Activated B cell treated with CpG ODN at 0.5 μM for 24 hours (primary cell): Measurements from ENCODE around the gene IFT74. TPM values are rescaled to one million over a fixed set of nuclear protein-coding genes. Genes with fewer than 3 reads are reported as not detected.
A peak's percentile ranks its signal among the peaks of the same experiment; 100 is the strongest.

Experiments used
- ATAC-seq: fragments of 200-7000 bp; cut with Tn5 transposase; one replicate; pipeline ENCODE4 v1.10.0; 2021; ENCODE audit warnings: low read depth, mild to moderate bottlenecking, moderate library complexity
- CTCF ChIA-PET: fragments of 350-600 bp; sonication (Branson Sonifier 250); formaldehyde crosslinking; loops from one replicate; lab custom pipeline; 2021; ENCODE audit warnings: antibody characterized with exemption; lab: Charles Lee
- POLR2A ChIA-PET: fragments of 350-600 bp; sonication (Branson Sonifier 250); formaldehyde crosslinking; loops from one replicate; lab custom pipeline; 2021; ENCODE audit warnings: antibody characterized with exemption; lab: Charles Lee
- DNase-seq: peaks from one replicate; pipeline ENCODE4 v3.0.0; 2022
- H3K27ac Mint-ChIP-seq: one replicate; pipeline ENCODE4 v1.8.0; 2020; ENCODE audit warnings: mixed read lengths
- H3K27me3 Mint-ChIP-seq: one replicate; pipeline ENCODE4 v1.8.0; 2021; ENCODE audit warnings: mixed read lengths
- H3K36me3 Mint-ChIP-seq: one replicate; pipeline ENCODE4 v1.8.0; 2021; ENCODE audit warnings: low read depth, mixed read lengths
- H3K4me1 Mint-ChIP-seq: one replicate; pipeline ENCODE4 v1.8.0; 2021; ENCODE audit warnings: mixed read lengths
- H3K4me3 Mint-ChIP-seq: one replicate; pipeline ENCODE4 v1.8.0; 2020; ENCODE audit warnings: mild to moderate bottlenecking, mixed read lengths
- H3K9me3 Mint-ChIP-seq: one replicate; pipeline ENCODE4 v1.8.0; 2020; ENCODE audit warnings: mixed read lengths
- intact Hi-C: fragments of 100-400 bp; cut with micrococcal nuclease; formaldehyde crosslinking; loops from one replicate; pipeline ENCODE4 v1.15.1; 2024
- total RNA-seq: library from RNA; stranded (reverse); gene quantifications from 2 replicates; pipeline ENCODE4 v1.2.3, GENCODE V29; 2022
- TF ChIP-seq, protein P1 (sequence below): fragments of 200-600 bp; IDR thresholded peaks from one replicate; pipeline ENCODE4 v1.8.0; 2022; ENCODE audit warnings: antibody characterized with exemption, mild to moderate bottlenecking

The IFT74 gene
- total RNA-seq, 1 donor from 2014 or later = 14.3 TPM

DNA sequence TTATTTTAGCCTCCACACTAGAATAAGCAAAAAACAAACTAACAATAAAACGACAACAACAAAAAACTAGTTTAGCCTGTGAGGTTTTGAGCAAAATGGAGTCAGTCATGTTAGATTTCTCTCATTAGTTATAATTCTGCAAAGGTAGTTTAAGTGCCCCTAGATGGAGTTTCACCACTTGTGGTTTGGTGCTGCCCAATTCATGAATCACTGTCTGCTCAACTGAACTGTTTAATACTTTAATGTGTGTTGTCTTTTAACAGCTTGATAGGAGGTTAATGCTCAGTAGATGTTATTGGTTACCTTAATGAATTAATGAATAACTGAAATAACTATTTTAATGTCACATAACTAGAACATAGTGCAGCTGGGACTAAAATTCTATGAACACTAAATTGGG, 5.7 kb upstream of the IFT74 start:
- ChIA-PET POLR2A (no interaction called here), CTCF (no interaction called here)
- DNase-seq (no peak), ATAC-seq (no peak)
- peaks cover 27% of the 10 kb centered on the region for H3K4me1 Mint-ChIP-seq
- no peak overlapping the region for H3K27ac Mint-ChIP-seq
- peaks cover 9% of the 10 kb centered on the region for H3K27me3 Mint-ChIP-seq
- TF ChIP-seq, protein P1, sequence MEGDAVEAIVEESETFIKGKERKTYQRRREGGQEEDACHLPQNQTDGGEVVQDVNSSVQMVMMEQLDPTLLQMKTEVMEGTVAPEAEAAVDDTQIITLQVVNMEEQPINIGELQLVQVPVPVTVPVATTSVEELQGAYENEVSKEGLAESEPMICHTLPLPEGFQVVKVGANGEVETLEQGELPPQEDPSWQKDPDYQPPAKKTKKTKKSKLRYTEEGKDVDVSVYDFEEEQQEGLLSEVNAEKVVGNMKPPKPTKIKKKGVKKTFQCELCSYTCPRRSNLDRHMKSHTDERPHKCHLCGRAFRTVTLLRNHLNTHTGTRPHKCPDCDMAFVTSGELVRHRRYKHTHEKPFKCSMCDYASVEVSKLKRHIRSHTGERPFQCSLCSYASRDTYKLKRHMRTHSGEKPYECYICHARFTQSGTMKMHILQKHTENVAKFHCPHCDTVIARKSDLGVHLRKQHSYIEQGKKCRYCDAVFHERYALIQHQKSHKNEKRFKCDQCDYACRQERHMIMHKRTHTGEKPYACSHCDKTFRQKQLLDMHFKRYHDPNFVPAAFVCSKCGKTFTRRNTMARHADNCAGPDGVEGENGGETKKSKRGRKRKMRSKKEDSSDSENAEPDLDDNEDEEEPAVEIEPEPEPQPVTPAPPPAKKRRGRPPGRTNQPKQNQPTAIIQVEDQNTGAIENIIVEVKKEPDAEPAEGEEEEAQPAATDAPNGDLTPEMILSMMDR = no peak
- intact Hi-C loops = no loop called here
- H3K9me3 Mint-ChIP-seq = no peaks in the 10 kb centered on the region
- H3K4me3 Mint-ChIP-seq = no peak overlapping the region
- H3K36me3 Mint-ChIP-seq = peaks cover 6% of the 10 kb centered on the region

- peaks cover 5% of the 10 kb centered on the region for H3K36me3 Mint-ChIP-seq
- H3K4me3 Mint-ChIP-seq = no peak overlapping the region
- H3K4me1 Mint-ChIP-seq = peaks cover 28% of the 10 kb centered on the region
- TF ChIP-seq, protein P1 = no peak
- no peaks in the 10 kb centered on the region for H3K9me3 Mint-ChIP-seq
- intact Hi-C loops = no loop called here
- ATAC-seq = no peak
- peaks cover 9% of the 10 kb centered on the region for H3K27me3 Mint-ChIP-seq
- CTCF ChIA-PET = no interaction called here
- DNase-seq = no peak
- no peak overlapping the region for H3K27ac Mint-ChIP-seq
- POLR2A ChIA-PET = no interaction called here
These were observed 4.4 kb upstream of the IFT74 start for GRCh38 chr9:26951794-26952193.

- H3K9me3 Mint-ChIP-seq = no peaks in the 10 kb centered on the region
- TF ChIP-seq, protein P1 = no peak
- peaks cover 9% of the 10 kb centered on the region for H3K27me3 Mint-ChIP-seq
- DNase-seq (no peak), ATAC-seq (no peak)
- ChIA-PET POLR2A (no interaction called here), CTCF (interaction anchor here (1.2 kb wide), 1 partner anchor 62 kb away, joined by 3 read pairs; no protein-coding TSS in a partner anchor)
- H3K4me3 Mint-ChIP-seq = no peak overlapping the region
- H3K4me1 Mint-ChIP-seq = peaks cover 28% of the 10 kb centered on the region
- H3K36me3 Mint-ChIP-seq = peaks cover 3% of the 10 kb centered on the region
- intact Hi-C loops = loop anchor here (2.0 kb wide), 1 partner anchor 61 kb away; the partner anchor contains the start of gene CAAP1
- H3K27ac Mint-ChIP-seq = no peak overlapping the region
These were observed 2.1 kb upstream of the IFT74 start for GRCh38 chr9:26954050-26954508.

- no peak for DNase-seq
- intact Hi-C loops = loop anchor here (1.0 to 2.0 kb wide), 2 partner anchors 8 to 63 kb away; partner anchors contain the start of genes CAAP1 and PLAA
- peak overlapping the region; percentile 90 for H3K27ac Mint-ChIP-seq
- peak overlapping the region; percentile 88 for H3K4me3 Mint-ChIP-seq
- H3K4me1 Mint-ChIP-seq = peaks cover 28% of the 10 kb centered on the region
- H3K9me3 Mint-ChIP-seq = no peaks in the 10 kb centered on the region
- POLR2A ChIA-PET = interaction anchor here (0.6 to 3.0 kb wide), 7 partner anchors 8 to 618 kb away, joined by 4 to 57 read pairs (median 6); partner anchors contain the start of genes C9orf72, CAAP1 and PLAA
- peaks cover 3% of the 10 kb centered on the region for H3K36me3 Mint-ChIP-seq
- H3K27me3 Mint-ChIP-seq = peaks cover 4% of the 10 kb centered on the region
- TF ChIP-seq, protein P1 = no peak
- CTCF ChIA-PET = interaction anchor here (1.2 kb wide), 1 partner anchor 64 kb away, joined by 3 read pairs; no protein-coding TSS in a partner anchor
- no peak for ATAC-seq
These were observed 849 bp upstream of the IFT74 start for GRCh38 chr9:26955222-26955903.

DNA sequence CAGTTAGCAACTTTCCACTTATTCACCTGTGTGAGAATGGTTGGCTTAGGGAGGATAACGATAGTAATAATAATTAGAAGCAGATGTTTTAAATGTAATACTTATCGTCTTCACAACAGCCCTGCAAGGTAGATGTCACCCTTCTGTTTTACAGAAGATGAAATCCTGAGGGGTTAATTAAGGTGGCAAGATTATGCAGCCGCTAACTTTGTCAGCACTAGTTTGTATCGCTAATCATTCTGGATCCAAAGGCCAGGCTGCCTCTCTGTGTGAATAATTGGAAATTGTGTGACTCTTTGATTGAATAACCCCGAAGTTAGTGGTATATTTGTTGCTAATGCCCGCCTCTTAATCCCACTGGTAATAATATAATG, 635 bp downstream of the IFT74 start:
- CTCF ChIA-PET = interaction anchor here (1.6 kb wide), 1 partner anchor 573 kb away, joined by 4 read pairs; the partner anchor contains the start of gene MOB3B
- intact Hi-C loops = no loop called here
- peak overlapping the region; percentile 88 for H3K4me3 Mint-ChIP-seq
- H3K27me3 Mint-ChIP-seq = no peaks in the 10 kb centered on the region
- H3K36me3 Mint-ChIP-seq = peaks cover 7% of the 10 kb centered on the region
- H3K9me3 Mint-ChIP-seq = no peaks in the 10 kb centered on the region
- ATAC-seq (no peak), DNase-seq (no peak)
- POLR2A ChIA-PET = interaction anchor here (2.2 to 3.0 kb wide), 3 partner anchors 9 to 616 kb away, joined by 6 to 57 read pairs (median 23); partner anchors contain the start of genes C9orf72, CAAP1 and PLAA
- H3K4me1 Mint-ChIP-seq = peaks cover 31% of the 10 kb centered on the region
- TF ChIP-seq, protein P1 = no peak
- H3K27ac Mint-ChIP-seq = peak overlapping the region; percentile 90
